GM18870 (cell line): Measurements from ENCODE around the gene CHID1.

ENCODE experiments used
- ATAC-seq: cut with Tn5 transposase; IDR thresholded peaks from one replicate; pipeline ENCODE4 v1.9.1; 2021; ENCODE audit warnings: moderate library complexity; ENCODE audit not compliant: unreplicated experiment

Gene CHID1

DNA sequence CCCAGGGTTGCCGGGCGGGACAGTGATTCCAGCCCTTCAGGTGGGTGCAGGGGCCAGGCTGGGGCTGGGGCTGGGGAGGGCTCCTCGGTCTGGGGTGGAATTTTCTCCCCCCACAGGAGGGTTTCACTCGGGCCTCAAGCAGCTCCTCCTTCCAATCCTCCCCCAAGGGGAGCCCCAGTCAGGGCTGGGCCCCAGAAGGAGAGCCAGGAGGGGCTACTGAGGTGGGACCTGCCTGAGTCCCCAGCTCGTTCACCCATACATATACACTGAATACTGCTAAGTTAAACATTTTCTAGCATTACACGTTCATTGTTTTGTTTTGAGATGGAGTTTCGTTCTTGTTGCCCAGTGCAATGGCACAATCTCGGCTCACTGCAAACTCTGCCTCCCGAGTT, 84.4 kb downstream of the CHID1 start:
- no peak for ATAC-seq

DNA sequence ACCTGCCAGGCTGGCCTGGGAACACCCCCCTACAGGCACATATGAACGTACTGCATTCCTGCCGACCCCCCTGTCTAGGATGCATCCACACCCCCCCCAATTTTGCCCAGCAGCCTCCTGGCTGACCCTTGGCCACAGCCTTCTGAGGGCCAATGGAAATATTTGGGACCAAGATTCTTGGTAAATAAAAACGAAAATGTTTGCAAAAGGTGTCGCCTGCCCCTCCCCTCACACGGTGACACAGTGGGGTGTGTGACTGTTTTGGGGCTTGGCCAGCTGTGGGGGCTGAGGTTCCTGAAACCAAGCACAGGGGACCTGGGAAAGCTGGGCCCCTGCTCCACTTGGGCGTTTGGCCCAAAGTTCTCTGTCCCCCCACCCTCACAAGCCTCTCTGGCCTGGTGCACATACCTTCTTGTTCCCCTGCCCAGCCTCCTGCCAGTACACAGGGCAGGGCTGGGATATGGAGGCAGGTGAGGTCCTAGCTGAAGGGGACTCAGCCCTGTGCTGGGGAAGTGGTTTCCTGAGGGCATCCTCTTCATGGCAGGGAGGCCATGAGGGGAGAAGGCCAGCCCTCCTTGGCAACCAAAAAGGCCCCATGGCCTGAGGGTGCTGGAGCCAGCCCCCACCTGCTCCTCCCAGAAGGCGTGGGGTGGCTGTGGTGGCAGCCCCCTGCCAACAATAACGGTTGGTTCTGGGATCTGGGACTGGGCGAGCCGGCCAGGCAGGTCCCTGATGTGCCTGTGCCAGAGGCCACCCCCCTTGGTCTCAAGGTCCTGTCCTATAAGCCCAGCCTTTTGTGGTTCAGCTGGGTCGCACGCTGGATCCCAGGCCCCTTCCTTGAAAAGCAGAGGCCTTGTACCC, 85.0 kb downstream of the CHID1 start:
- ATAC-seq = no peak

DNA sequence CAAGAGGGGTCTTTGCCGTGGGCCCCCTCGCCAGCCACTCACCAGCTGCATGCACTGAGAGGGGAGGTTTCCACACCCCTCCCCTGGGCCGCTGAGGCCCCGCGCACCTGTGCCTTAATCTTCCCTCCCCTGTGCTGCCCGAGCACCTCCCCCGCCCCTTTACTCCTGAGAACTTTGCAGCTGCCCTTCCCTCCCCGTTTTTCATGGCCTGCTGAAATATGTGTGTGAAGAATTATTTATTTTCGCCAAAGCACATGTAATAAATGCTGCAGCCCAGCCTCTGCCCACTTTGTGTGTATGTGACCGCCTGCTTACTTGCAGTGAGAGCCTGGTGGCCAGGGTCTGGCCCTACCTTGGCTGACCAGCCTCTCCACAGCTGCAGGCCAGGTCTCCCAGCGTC, 85.7 kb downstream of the CHID1 start:
- ATAC-seq = no peak

DNA sequence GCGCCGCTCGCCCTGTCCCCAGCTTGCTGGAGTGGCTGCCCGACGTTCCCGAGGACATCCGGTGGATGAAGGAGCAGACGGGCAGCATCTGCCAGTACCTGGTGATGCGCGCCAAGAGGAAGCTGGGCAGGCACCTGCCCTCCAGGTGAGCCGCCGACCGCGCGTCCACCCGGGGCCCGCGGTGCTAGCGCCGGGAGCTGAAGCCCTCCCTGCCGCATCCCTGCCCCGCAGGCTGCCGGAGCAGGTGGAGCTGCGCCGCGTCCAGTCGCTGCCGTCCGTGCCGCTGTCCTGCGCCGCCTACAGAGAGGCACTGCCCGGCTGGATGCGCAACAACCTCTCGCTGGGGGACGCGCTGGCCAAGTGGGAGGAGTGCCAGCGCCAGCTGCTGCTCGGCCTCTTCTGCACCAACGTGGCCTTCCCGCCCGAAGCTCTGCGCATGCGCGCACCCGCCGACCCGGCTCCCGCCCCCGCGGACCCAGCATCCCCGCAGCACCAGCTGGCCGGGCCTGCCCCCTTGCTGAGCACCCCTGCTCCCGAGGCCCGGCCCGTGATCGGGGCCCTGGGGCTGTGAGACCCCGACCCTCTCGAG, 86.2 kb downstream of the CHID1 start:
- no peak for ATAC-seq

DNA sequence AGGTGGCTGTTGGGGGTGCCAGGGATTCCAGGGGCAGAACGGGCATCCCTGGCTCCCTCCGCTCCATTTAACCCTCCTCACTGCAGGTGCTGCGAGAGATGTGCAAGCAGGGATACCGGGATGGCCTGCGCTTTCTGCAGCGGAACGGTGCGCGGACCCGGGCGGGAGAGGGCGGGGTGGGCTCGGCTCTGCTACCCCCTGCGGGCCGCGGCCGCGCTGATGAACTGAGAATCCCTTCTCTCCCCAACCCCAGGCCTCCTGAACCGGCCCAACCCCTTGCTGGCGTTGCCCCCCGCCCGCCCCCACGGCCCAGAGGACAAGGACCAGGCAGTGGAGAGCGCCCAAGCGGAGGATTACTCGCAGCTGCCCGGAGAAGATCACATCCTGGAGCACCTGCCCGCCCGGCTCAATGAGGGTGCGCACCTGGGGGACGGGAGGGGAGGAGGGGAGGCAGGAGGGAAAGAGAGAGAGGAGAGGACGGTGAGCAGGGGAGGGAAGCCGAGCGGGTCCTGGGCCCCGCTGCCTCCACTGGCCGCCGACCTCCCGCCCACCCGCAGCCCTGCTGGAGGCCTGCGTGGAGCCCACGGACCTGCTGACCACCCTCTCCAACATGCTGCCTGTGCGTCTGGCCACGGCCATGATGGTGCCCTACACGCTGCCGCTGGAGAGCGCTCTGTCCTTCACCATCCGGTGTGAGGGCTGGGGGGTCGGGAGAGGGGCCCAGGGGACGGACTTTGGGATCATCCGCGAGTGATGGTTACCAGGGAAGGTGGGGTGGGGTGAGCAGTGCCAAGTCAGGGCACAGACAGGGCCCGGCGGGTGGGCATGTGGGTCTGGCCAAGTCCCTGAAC, 86.9 kb downstream of the CHID1 start:
- ATAC-seq = no peak

DNA sequence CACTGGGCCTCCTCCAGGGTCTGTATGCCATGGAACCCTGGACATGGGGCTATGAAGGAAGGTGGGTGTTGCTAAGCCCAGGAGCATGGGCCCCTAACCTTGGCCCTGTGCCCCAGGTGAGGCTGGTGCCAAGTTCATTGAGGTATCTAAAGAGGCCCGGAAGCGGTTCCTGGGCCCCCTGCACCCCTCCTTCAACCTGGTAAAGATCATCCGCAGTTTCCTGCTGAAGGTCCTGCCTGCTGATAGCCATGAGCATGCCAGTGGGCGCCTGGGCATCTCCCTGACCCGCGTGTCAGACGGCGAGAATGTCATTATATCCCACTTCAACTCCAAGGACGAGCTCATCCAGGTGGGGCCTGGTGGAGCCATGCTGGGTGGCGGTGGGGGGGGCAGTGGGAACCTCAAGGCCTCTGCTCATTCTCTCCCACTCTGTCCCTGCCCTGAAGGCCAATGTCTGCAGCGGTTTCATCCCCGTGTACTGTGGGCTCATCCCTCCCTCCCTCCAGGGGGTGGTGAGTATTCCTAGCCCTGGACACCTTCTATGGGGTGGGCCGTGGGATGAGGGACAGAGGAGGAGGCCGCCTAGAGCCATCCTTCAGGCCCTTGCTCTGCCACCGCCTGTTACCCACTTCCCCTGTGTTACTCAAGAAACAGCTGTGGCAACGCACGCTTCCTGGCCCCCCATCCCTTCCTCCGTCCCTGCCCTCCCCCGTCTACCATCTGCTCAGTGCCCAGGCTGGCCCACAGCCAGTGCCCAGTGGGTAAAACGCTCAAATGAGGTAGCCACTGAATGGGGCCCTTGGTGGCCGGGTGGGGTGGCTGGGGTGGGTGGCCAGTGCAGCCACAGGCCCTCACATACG, 88.9 kb downstream of the CHID1 start:
- ATAC-seq = no peak

DNA sequence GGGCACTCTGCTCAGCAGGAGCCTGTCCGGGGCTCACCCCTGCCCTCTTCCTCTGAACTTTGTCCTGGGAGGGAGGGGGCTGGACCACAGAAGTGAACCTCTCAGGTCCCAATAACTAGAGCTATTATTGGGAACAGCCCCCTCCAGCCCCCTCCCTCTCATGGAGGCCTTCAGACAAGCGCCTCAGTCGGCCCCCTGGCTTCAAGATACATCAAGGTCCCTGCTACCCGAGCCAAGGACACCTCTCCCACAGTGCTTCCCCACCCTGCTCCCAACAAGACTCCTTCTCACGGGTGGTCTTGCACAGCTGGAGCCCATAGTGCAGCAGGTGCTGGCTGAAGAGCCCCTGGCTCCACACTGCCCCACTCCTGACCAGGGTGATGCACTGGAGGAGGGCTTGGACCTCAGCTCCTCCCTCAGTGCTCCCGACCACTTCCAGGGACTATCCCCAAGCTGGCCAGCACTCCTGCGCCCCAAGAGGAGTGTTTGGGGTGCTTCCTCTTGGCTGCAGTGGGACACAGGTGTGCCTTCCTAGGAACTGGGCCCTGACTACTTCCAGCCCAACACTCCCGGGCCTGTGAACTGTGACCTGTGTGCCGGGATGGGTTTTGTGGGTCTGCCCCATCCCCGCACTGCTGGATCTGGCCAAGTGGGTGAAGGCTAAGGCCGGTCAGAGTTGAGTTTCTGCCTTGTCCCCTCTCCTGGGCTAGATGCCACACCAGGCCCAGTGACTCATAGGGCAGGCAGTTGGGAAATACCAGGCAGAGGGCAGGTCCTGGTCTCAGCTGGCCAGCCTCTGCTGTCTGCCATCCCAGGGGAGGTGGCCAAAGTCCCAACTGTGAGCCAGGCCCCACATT, 89.7 kb downstream of the CHID1 start:
- ATAC-seq = no peak

DNA sequence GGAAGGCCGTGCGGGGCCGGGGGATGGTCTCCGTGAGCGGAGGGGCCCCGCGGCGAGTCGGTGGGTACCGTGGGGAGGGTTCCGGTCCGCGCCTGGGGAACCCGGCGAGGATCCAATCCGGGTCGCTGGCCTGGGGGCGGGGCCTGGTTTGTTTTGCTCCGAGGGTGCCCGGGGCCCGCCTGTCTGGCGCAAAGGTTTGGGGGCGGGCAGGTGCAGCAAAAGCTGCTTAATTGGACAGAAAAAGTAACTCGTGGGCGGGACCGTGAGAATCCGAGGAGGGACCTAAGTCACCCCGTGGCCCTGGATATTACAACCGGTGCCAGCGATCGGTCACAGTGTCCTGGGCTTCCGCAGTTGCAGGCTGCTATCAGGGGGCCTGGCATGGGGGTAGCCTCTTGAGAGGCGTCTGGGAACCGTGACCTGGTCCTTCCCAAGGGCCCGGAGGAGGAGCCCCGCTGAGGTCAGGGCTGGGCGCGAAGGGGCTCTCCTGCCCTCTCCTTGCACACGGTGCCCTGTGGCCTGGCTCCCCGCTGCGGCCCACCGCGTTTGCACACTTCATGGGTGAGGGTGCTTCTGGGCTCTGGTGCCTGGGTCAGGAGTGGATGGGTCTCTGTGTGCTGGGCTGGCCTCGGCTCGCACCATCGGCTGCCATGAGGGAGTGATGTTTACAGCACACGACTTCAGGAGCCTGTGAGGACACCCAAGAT, 90.5 kb downstream of the CHID1 start:
- peak; percentile 65 for ATAC-seq

DNA sequence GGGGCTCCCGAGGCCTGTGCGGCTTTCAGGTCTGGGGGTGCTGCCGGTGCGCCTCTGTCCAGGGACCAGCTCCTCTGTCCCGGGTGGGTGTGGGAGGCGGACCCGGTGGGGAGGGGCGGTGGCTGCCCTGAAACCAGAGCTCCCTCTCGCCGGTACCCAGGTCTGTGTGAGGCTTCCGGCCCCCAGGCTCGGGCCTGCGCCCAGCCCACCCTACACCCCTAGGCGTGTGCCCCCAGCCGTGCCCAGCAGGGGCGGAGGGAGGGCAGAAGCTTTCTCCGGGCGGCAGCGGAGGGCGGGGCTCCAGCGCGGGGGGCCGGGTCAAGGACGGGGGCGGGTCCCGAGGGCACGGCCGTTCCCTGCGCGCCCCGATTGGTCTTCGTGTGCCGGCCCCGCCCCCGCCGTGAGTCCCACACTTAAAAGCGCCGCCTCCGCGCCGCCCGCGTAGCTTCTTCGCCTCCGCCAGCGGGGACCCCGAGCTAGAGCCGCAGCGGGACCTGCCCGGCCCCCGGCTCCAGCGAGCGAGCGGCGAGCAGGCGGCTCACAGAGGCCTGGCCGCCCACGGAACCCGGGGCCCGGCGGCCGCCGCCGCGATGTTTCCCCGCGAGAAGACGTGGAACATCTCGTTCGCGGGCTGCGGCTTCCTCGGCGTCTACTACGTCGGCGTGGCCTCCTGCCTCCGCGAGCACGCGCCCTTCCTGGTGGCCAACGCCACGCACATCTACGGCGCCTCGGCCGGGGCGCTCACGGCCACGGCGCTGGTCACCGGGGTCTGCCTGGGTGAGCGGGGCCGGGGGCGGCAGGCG, 91.3 kb downstream of the CHID1 start:
- ATAC-seq = peak; percentile 24

DNA sequence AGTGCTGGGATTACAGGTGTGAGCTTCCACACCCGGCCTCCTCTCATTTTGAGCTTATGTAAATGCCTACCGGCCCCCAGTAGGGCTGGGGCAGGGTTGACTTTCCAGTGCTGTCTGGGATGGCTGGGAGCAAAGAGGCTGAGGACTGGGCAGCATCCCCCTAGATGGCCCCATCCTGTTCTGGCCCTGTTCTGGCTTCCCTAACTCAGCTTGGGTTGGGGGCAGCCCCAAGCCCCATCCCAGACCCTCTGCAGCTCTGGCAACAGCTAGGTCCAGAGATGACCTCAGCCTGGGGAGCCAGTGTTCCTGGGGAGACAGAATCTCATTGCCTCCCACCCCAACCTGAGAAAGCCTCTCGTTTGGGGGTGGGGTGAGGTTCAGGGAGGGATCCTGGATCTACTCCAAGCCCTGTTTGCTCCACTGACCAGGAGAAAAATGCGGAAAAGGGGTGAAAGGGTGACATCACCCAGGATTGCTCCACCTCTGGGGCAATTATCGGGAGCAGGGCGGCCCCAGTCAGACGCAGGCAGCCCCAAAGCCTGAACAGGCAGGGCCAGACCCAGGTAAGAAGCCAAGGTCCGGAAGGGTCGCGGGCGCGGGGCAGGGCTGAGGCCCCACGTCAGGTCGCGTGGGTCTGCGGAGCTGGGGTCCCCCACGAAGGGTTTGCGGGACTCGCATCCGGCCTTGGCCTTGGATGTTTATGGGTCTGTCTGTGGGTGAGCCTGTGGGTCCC, 92.0 kb downstream of the CHID1 start, which contains the start of gene PNPLA2:
TSS of gene PNPLA2 (plus strand) at position 519 of the 733 bp plus-strand sequence. CDS start 805 bp downstream, outside the sequence.
- no peak for ATAC-seq
